ENCODE measurements around the gene CTCF. TPM values are rescaled to one million over a fixed set of nuclear protein-coding genes. Genes with fewer than 3 reads are reported as not detected.

CTCF gene
- total and polyA plus RNA-seq, 10 of the 15 experiments (the other 5 are each of a cell fraction or from before 2014, with no cell fraction given): 9.1 to 55.0 (median 41.8) TPM

- TF ChIP-seq, protein P1, sequence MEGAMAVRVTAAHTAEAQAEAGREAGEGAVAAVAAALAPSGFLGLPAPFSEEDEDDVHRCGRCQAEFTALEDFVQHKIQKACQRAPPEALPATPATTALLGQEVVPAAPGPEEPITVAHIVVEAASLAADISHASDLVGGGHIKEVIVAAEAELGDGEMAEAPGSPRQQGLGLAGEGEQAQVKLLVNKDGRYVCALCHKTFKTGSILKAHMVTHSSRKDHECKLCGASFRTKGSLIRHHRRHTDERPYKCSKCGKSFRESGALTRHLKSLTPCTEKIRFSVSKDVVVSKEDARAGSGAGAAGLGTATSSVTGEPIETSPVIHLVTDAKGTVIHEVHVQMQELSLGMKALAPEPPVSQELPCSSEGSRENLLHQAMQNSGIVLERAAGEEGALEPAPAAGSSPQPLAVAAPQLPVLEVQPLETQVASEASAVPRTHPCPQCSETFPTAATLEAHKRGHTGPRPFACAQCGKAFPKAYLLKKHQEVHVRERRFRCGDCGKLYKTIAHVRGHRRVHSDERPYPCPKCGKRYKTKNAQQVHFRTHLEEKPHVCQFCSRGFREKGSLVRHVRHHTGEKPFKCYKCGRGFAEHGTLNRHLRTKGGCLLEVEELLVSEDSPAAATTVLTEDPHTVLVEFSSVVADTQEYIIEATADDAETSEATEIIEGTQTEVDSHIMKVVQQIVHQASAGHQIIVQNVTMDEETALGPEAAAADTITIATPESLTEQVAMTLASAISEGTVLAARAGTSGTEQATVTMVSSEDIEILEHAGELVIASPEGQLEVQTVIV (IDR thresholded peaks at IDR 0.05; ENCODE audit: borderline replicate concordance, partially characterized antibody): no peak
- TF ChIP-seq EP300 (IDR thresholded peaks at IDR 0.05; ENCODE audit: borderline replicate concordance in 1 of 2, control insufficient read depth in 1 of 2, low read depth in 2 of 2, low read length in 2 of 2): no peak
- no peak for TF ChIP-seq ZZZ3 (IDR thresholded peaks at IDR 0.05; ENCODE audit: control insufficient read depth, insufficient read length, low read depth)
These were observed 14.7 kb upstream of the CTCF start (continued) for GRCh38 chr16:67547423-67548264.

DNA sequence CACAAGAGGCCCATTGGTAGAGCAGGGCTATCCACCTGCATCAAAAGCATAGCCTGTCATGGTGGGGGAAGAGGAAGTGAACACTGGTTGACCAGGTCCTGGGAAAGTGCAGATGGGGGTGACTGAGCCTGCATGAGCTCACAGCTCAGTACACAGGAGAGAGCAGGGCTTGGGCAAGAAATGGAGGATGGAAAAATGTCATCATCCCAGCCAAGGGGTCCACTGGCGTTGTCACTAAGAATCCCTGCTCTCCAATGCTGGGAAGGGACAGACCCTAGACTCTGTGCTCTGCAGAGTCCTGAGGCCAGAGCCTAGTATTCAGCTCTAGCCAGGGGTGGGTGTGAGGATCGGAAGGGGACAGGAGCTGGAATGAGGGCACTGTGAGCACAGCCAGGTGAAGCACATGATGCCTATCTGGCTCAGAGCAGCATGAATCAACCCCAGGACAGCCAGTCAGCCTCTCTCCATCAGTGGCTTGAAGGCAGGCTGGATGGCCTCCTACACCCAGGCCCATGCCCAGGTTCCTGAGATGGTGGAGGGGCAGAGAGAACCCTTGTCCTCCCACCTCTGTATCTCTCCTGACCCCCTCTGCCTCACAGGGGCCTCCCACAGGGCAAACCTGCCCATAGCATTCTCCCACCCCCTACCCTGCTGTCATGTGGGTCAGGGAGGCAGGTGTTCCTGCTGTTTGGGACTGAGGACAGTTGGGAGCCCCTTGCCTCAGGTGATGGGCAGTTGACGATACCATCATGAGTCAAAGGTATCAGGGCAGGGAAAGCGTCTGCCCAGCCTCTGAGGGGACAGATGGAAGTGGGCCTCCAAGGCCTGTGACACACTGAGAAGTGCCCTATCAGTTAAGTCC lies 13.8 kb upstream of the CTCF start:
- peaks cover 43% of the 10 kb centered on the region for H3K4me1 ChIP-seq (ENCODE audit: control insufficient read depth, insufficient read depth, low read length)
- no peak for DNase-seq (ENCODE audit: low read depth, low spot score)
- ATAC-seq: peak; percentile 55
- SMC1A ChIA-PET (ENCODE audit: uncharacterized antibody, unreplicated experiment): interaction anchor here (0.6 to 6.2 kb wide), 8 partner anchors 14 to 119 kb away, joined by 3 to 86 read pairs (median 6); partner anchors contain the start of genes C16orf86, CARMIL2, CTCF and ENKD1
- H4K20me1 ChIP-seq (ENCODE audit: control insufficient read depth, insufficient read depth): no peaks in the 10 kb centered on the region
- TF ChIP-seq SPI1 (IDR thresholded peaks at IDR 0.05; ENCODE audit: borderline replicate concordance, insufficient read depth, low read depth, low read length) (peak; percentile 77), SIX5 (IDR thresholded peaks at IDR 0.05; ENCODE audit: low read depth, low read length, severe bottlenecking) (no peak), RUNX3 (IDR thresholded peaks at IDR 0.05; ENCODE audit: low read length) (0 out of 2 replicates have a peak, but pooled peaks have one; percentile 28), TARDBP (IDR thresholded peaks at IDR 0.05; ENCODE audit: borderline replicate concordance) (no peak)
- in situ Hi-C loops (cut with MboI): loop anchor here (5.0 kb wide), 1 partner anchor 94 kb away; no protein-coding TSS in a partner anchor
- RAD21 ChIA-PET (ENCODE audit: unreplicated experiment): interaction anchor here (1.0 to 5.8 kb wide), 11 partner anchors 8 to 268 kb away, joined by 3 to 102 read pairs (median 8); partner anchors contain the start of genes ACD, C16orf86, CARMIL2 and CTCF
- no peak overlapping the region for H3K4me3 ChIP-seq
- 58% methylated on average over 4 of the region's 4 CpGs for WGBS (ENCODE audit: insufficient coverage, insufficient replicate concordance, low lambda C conversion rate, missing lambda C conversion rate)
- no peak overlapping the region for H2AFZ ChIP-seq (ENCODE audit: control insufficient read depth, low read depth, low read length)
- no peaks in the 10 kb centered on the region for H3K79me2 ChIP-seq (ENCODE audit: control insufficient read depth, insufficient read depth, low read length)
- no peak for FAIRE-seq
- intact Hi-C loops (cut with micrococcal nuclease; ENCODE audit: unreplicated experiment): no loop called here
- no peaks in the 10 kb centered on the region for H3K27me3 ChIP-seq (replicated peaks in 1 of 2; ENCODE audit: control insufficient read depth in 2 of 2, insufficient read depth in 2 of 2, low read length in 1 of 2)
- no peaks in the 10 kb centered on the region for H3K9me3 ChIP-seq (replicated peaks; ENCODE audit: control insufficient read depth, insufficient read depth, low read length)
- POLR2A ChIA-PET: interaction anchor here (1.5 to 2.6 kb wide), 5 partner anchors 11 to 111 kb away, joined by 8 to 17 read pairs (median 10); partner anchors contain the start of genes ACD and CARMIL2
- BruUV-seq (replicated peaks): no TSS peak
- H3K9ac ChIP-seq (ENCODE audit: control insufficient read depth, insufficient read depth, low read length): peak overlapping the region; percentile 31; the same call in 1 of the 2 replicates
- peak overlapping the region; percentile 87 for H3K27ac ChIP-seq (ENCODE audit: control insufficient read depth, insufficient read depth)
- CTCF ChIA-PET: interaction anchor here (0.6 to 5.9 kb wide), 13 partner anchors 8 to 306 kb away, joined by 6 to 138 read pairs (median 16); partner anchors contain the start of genes C16orf86, CARMIL2, CTCF and ENKD1
- peaks cover 4 to 7% of the 10 kb centered on the region in 2 experiments; a peak in 3 of 4 replicates for H3K36me3 ChIP-seq (ENCODE audit: control insufficient read depth in 2 of 2, insufficient read depth in 2 of 2, low read length in 1 of 2)
- H3K4me2 ChIP-seq (ENCODE audit: control insufficient read depth, insufficient read depth): peak overlapping the region; percentile 82
